Fibroblast of lung (primary cell): Measurements from ENCODE around the gene TCFL5.

Experiments used
- CTCF ChIP-seq, 2 donors: IDR thresholded peaks in 1 of 2; conservative IDR thresholded peaks in 1 of 2; 1 replicate in 1 of 2; 2 replicates in 1 of 2; pipeline ENCODE4 v1.5.1; 2011 to 2012; ENCODE audit warnings: low read length in 2 of 2, control low read depth in 1 of 2, inconsistent platforms in 1 of 2, low read depth in 1 of 2, mild to moderate bottlenecking in 1 of 2
- EZH2 ChIP-seq: IDR thresholded peaks from 2 replicates; pipeline ENCODE4 v1.5.1; 2012; ENCODE audit warnings: low read length, control low read depth, mild to moderate bottlenecking; ENCODE audit errors: missing control alignments

- no peak for TF ChIP-seq CTCF (conservative IDR thresholded peaks at IDR 0.05 in 1 of 2, IDR thresholded peaks at IDR 0.05 in 1 of 2; ENCODE audit: low read depth in 1 of 2, low read length in 2 of 2)
- no peak for TF ChIP-seq EZH2
Measured at GRCh38 chr20:62830821-62831220, 30.8 kb downstream of the TCFL5 start.
